NCI-H1105 (cell line): Measurements from ENCODE around the gene GSC2.

Experiments used
- DNase-seq: peaks from one replicate; lab custom pipeline; 2025; lab: John Stamatoyannopoulos, UW

The GSC2 gene

DNA sequence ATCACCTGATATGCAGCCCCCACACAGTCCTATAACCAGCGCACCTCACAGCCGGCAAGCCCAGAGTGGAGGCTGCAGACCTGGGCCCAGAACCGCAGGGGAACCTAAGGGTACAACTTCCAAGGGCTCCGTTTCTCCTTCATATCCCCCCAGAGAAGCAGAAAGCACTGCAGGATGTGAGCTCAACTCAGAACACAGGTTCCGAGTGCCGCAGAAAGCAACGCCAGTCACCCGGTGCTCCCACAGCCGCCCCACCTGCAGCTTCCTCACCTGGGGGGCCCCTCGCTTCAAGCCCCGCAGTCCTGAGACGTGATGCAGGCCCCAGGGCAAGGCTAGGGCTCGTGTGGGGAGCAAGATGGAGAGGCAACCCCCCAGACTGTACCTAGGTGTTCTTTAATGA lies 16.5 kb downstream of the GSC2 start:
- no peak for DNase-seq

DNA sequence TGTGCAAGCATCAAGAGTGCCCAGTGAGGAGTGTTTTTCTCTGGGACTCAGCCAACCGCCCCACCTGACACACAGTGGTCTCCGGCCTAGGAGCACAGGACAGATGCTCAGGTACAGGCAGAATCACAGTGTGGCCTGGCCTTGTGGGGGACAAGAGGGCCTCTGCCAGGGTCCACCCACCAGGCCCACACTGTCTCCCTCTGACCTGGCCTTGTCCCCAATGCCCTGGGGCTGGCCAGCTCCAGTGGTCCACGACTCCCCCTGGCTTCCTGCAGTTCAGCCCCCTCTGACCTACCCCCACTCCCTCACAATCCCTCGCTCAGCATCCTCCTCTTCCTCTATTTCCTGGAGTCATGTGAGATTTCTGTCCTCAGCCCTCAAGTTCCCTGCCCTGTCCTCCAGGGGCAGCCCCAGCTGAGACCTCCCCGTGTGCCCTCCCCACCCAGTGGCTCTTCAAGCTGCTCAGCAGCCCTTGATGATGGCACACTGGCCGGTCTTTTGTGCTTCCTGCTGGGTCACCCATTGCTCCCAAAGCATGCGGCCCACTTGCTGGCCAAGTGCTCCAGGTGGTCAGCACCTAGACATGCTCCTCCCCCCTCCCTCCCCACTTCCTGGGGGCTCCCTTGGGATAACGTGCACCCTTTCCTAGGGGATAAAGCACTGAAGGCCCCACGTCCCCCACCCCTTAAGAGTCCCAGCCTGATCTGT lies 17.2 kb downstream of the GSC2 start:
- no peak for DNase-seq

DNA sequence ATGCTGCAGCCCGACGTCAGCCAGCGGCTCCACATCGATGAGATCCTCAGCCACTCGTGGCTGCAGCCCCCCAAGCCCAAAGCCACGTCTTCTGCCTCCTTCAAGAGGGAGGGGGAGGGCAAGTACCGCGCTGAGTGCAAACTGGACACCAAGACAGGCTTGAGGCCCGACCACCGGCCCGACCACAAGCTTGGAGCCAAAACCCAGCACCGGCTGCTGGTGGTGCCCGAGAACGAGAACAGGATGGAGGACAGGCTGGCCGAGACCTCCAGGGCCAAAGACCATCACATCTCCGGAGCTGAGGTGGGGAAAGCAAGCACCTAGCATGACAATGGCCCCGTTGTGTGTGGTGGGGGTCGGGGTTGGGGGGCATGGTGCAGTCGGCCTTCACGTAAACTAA lies 17.9 kb downstream of the GSC2 start:
- DNase-seq = no peak

DNA sequence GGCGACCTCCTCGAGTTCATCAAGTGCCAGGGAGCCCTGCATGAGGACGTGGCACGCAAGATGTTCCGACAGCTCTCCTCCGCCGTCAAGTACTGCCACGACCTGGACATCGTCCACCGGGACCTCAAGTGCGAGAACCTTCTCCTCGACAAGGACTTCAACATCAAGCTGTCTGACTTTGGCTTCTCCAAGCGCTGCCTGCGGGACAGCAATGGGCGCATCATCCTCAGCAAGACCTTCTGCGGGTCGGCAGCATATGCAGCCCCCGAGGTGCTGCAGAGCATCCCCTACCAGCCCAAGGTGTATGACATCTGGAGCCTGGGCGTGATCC lies 18.4 kb downstream of the GSC2 start:
- DNase-seq = no peak

DNA sequence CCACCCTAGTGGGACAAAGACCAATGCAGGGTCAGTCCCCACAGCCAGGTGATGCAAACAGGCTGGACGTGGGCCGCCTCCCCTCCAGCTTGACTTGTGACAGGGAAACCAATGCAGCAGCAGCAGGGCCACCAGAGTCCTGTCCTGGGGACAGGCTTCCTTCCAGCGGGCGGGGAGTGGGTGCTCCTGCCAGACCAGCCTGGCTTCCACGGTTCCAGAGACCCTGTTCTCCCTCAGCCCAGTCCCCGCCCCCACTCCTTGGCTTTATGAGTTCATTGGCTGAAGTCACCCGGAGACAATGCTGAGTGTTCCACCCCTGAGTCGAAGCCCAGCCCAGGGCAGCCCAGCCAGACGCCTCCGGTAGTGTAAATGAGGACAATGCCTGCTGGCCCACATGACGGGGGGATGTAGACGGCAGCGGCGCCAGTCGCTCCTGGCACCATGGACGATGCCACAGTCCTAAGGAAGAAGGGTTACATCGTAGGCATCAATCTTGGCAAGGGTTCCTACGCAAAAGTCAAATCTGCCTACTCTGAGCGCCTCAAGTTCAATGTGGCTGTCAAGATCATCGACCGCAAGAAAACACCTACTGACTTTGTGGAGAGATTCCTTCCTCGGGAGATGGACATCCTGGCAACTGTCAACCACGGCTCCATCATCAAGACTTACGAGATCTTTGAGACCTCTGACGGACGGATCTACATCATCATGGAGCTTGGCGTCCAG lies 19.0 kb downstream of the GSC2 start, which contains the start of gene TSSK2:
TSSK2 (plus strand) TSS at position 350 of the 726 bp plus-strand sequence; CDS start at position 442, 92 bp downstream.
- no peak for DNase-seq

DNA sequence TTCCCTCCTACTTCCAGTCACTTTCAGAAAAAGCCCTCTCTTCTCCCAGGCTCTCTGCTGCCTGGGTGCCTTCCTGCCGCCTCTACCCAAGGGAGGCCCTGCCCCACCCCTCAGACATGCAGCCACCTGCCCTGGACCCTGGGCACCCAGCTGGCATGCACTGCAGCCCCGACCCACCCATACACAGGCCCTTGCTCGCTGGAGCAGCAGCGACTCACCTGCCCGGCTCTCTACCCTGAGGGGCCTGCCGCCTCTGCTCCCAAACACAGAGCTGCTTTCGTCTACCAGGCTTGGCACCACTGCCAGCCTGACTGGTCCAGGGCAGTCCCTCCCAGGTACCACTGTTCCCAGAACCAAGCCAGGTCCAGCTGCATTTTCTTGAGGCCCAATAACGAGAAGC lies 20.2 kb downstream of the GSC2 start:
- no peak for DNase-seq

DNA sequence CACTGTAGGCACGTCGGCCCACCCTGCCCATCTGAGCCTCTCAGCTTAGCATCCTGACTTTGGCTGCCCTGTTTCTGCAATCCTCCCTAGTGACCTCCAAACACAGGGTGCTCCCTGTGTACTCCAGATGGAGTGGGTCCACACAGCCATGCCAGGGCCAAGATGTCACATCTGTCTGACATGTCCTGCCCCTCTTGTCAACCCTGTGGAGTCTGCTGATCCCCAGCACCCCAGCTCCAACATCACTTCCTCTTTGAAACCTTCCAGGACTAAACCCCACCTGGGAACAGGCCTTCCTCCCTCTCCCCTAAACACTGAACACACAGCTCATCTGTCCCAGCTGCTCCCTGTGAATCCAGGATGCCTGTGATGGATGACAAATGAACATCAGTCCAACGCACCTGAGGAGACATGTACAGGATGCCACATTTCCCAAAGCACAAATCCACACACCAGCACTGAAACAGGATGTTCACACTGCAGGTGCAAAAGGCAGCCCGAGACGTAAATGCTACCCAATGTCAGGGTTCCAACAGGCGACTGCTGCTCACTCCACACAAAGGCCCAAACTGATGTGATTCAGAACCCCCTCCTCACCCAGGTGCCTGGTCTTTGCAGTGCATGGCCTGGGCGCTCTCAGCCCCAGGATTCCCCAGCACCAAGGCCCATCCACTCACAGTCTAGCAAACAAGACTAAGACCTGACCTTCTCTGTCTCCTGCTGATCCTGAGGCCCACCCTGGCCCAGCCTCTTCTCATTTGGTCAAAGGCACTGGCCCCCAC lies 21.0 kb downstream of the GSC2 start:
- no peak for DNase-seq

DNA sequence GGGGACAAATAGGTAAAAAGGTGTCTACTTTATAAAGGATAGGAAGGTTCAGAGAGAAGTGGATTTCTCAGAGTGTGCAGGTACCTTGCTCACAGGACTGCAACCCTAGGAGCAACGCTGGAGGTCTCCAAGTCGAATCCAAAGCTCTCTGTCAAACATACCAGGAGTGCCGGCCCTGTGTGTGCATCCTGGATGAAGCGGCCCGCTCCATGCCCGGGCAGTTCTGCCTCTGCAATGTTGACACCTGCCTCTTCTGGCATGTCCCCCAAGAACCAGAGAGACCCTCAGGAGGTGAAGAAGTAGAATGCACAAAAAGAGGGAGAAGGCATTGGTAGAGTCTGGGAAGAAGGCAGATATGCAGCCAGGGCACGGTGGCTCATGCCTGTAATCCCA lies 22.1 kb downstream of the GSC2 start:
- DNase-seq = no peak

DNA sequence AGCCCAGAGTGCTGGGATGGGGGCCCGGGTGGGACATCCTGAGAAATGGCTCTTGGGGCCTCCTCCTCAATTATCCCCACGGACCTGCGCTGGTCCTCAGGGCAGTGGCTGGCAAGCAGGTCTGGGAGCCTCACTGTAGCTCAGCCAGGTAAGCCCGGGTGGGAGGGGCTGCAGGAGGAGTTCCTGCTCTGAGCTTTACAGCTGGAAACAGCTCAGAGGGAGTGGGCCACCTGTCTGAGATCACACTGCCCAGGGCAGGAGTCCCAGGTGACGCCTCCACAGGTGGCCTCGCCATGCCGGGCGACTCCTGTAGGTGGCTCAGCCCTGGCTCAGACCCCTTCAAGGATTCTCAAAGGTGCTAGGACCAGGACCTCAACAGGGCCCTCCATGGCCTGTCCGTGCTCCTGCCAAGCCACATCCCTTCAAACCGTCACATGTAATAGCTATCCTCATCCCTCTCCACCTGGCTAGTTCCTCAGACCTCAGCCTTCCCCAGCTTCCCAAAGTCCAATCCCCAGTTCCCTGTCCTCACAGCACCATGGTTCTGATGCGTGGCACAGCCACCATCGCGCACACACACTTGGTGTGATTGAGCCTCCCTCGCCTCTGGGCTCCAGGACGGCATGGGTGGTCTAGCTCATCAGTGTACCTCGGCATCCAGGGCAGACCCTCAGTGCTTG lies 22.6 kb downstream of the GSC2 start:
- DNase-seq = no peak

DNA sequence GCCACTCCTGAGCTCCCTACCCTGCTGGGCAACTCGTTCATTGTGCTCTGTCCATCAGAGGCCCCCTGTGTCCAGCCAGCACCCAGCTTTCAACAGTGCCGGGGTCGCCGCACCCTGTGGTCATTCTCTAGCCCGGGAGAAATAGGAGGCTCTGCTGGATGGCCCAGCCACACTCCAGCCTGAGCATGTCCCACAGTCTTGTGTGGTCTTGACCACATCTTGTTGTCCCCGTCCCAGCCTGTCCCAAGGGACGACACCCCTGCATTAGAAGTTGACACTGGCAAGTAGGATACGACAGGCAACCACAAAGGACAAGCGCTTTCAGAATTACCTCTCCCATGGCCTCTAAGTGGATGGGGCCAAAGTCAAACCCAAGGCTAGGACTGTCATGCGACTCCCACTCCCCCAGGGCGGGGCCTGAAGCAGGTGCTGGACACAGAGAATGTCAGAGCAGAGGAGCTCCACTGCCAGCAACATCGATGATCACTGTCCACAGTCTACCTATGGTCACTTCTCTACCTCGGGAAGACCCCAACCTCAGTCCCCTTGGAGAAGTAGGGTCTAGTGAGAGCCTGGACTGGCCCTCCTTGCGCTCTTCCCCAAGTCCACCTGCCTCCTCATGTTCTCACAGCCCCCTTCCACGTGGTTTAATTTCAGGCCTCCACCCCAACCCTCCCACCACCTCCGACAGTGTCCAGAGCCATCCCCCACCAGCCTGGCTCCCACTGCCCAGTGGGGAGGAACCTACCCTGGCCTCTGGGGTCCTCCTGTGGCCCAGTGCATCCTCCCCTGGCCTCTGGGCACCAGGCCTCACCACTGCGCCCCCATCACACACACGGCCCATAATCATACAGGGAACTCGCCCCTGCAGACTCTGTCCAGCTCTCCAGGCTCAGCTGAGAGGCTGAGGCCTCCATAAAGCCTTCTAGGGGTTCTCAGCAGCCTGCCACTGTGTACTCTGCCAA lies 23.5 kb downstream of the GSC2 start:
- no peak for DNase-seq

DNA sequence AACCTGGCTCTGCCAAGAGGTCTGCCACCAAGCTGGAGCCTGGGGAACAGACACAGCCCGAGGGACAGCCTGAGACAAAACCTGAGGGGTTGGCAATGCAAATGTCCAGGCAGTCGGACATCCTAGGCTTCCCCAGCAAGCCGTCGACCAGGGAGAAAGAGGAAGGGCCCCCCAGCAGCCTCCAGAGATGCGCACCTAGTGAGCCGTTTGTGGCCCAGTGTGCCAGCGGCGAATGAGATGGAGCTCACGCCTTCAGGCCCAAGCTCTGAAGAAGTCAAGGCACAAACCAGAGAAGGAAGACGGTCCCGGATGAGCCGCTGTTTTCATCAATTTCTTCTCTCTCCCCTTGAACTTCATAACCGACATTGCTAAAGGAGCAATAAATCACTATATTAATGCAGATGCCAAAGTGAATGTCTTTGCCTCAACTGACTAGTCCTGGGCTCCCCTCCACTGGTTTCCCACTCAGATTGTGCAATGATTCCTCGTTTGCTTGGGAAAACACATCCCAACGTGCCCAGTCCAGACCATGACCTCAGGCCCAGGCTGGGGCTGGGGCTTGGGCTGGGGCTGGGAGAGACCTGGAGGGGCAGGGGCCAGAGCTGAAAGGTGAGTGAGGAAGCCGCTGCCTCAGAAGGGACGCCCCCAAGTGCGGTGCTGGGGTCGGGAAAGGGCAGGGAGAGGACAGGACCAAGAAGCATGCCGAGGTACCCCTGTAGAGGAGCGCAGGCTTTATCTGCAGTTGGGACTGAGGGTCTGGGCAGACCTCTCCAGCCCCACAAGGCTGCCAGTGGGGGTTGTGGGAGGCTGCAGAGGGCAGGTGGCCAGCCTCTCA lies 24.4 kb downstream of the GSC2 start:
- DNase-seq = no peak

DNA sequence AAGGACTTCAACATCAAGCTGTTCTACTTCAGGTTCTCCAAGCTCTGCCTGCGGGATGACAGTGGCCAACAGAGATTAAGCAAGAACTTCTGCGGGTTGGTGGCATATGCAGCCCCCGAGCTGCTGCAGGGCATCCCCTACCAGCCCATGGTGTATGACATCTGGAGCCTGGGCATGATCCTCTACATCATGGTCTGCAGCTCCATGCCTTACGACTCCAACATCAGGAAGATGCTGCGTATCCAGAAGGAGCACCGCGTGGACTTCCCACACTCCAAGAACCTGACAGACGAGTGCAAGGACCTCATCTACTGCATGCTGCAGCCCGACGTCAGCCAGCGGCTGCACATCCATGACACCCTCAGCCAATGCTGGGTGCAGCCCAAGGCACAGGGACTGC lies 25.1 kb downstream of the GSC2 start:
- DNase-seq = no peak

DNA sequence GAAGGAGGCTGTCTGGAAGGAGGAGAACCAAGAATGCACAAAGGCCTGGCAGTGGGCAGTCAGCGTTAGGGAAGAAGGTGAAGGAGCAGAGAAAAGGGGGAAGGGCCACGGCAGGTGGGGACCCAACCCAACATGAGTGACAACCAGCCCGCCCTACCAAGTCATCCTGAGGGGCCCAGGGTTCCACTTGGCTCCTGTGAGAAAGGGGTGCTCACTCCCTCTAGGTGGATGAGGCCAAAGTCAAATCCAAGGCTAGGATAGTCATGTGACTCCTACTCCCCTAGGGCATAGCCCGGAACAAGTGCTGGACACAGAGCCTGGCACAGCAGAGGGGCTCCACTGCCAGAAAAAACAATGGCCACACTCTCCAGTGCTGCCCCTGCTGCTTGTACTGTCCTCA lies 25.7 kb downstream of the GSC2 start:
- no peak for DNase-seq

DNA sequence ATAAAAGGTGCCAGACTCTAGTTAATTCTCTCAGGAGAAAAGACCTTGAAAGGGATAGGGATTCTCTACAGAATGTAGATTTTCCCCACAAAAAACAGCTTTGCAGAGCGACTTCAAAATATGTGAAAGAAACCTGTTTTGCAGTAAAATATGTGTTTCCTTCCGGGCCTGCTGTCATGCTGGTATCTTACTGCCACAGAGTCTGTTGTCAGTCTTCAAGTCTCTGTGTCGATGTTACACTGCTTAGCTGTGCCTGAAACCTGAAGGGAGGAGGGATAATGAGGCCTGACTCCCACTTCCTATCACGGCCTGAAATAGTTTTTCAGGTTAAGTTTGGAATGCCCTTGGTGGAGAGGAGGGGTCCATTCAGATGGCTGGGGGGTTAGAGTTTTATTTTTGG lies 26.2 kb downstream of the GSC2 start:
- no peak for DNase-seq

DNA sequence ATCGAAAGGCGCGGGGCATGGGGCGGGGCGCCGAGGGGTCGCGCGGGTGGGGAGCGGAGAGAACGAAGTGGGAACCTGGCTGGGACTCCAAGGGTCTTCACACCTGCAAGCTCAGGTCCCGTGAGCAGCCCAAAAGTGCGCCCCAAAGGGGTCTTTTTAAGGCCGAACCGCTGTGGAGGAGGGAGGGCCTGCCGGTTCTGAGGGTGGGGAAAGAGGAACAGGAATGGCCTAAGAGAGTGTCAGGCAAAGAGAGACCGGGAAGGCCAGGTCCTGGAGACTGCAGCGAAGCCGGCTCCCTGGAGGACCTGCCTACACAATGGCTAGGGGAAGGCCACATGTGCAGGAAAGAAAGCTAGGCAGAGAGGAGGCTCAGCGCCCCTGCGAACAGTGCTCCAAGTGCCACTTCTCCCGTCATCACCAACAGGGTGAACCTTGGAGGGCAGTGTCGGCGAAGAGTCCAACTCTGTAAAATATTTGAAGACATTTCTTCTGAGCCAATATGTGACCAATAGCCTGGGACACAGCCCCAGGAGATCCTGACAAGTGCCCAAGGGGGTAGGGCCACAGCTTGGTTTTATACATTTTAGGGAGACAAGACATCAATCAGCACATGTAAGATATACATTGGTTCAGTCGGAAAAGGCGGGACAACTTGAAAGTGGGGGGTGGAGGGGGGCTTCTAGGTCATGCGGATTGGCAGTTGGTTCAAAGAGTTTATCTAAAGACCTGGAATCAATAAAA lies 27.2 kb downstream of the GSC2 start:
- no peak for DNase-seq

DNA sequence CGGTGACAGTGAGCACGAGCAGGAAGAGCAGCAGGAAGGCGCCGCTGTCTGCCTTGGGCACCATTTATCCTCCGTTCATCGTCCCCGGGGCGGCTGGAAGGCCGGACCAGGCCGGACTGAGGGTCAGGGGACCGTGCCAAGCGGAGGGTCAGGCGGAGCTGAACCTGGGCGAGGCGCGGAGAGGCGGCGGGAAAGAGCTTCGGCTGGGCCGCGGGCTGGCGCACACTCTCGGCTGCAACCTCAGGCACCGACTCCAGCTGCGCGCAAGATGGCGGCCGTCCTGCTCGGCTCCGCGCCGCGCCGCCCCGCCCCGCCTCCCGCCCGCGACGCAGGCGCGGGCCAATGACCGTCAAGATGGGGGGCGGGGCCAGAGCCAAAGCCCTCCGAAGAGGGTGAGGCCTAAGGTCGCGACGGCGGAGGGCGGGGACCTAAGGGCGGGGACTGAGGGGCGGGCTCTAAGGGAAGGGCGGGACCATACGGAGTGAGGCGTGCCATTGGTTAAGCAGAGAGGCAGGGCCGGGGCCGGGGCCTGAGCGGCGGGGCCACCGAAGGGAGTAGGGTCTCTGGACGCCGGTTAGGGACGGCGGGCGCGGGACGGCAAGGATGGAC lies 27.8 kb downstream of the GSC2 start, which contains the start of gene DGCR2:
DGCR2 (minus strand) TSS at position 270 of the 609 bp plus-strand sequence; CDS start at position 64, 206 bp downstream.
- peak; percentile 95 for DNase-seq

DNA sequence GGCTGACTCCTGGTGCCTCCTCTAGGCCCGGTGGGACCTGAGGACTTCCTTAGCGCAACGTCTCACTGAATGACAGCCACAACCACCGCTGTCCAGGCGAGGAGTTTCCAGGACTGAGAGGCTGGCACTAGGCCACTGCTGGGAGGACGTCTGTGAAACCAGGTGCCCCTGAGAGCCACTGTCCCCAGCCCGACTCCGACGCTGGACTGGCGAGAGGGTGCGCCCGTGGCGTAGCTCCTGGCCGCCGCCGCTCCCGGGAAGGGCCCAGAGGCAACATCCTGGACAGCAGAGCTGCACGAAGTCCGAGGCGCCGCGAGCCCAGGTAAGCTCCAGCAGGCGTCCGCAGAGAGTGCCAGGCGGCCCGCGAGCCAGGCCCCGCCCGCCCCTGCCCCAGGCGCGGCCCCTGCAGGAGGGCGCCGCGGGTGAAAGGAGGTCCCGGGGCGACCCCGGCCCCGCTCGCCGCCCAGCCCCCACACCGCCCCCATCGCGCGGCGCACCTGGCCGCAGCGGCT lies 28.4 kb downstream of the GSC2 start:
- peak; percentile 11 for DNase-seq

DNA sequence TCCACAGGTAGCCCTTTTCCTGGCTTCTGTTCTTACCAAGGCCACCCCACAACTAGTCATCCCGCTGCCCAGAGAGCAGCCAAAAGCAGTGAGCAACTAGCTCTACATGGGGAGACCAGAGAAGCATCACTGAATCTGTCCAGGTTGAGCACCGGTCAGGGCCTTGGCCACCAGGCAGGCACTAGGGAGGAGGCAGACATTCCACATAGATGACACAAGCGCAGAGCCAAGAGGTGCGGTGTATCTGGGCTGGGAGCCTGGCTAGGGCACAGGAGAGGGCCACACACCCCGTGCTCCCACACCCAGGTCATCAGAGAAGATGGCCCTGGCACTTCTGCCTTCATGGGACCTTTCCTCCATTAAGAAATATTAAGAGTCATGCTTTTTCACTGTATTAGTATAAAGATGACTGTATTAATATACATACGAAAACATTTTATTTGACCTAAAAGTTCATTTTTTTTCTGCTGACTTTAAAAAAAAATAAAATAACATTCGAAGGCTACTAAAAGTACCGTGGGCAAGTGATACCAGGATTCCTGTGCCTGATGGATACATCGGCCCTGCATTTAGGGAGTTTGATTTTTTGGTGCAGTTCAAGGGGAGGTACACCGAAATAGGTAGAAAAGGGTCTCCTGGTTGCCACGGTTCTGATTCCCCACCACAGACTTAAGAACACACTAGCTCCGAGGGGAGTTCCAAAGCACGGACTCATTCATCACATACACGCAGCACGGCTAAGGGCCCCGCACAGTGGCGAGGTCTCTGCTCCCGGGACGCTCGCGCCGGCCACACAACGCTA lies 29.1 kb downstream of the GSC2 start:
- no peak for DNase-seq
